Psoas muscle (tissue), 8 donors: ENCODE data around the gene SPHKAP. TPM values are rescaled to one million over a fixed set of nuclear protein-coding genes. Genes with fewer than 3 reads are reported as not detected.

Experiments
- ATAC-seq, 4 donors: fragments of 200-7000 bp; cut with Tn5 transposase; one replicate each; pipeline ENCODE4 v1.9.1; 2020; ENCODE audit warnings: moderate library complexity in 3 of 4, mild to moderate bottlenecking in 2 of 4
- DNase-seq, 2 donors: peaks; one replicate each; pipeline ENCODE4 v3.0.0-alpha.2; 2020
- H3K27ac ChIP-seq: fragments of 200-600 bp; one replicate; pipeline ENCODE4 v1.8.0; 2022
- H3K27me3 ChIP-seq, 3 donors: fragments of 200-600 bp in 1 of 3; one replicate each; pipeline versions ENCODE4 v1.6.1 to v1.8.0; 2013 to 2022; ENCODE audit warnings: low read length in 2 of 3, mild to moderate bottlenecking in 2 of 3, moderate library complexity in 1 of 3; ENCODE audit not compliant: insufficient read depth in 3 of 3
- H3K36me3 ChIP-seq, 2 donors: fragments of 200-600 bp in 1 of 2; one replicate each; pipeline versions ENCODE4 v1.6.1 to v1.8.0; 2013 to 2022; ENCODE audit warnings: low read depth in 1 of 2, mild to moderate bottlenecking in 1 of 2, moderate library complexity in 1 of 2; ENCODE audit not compliant: insufficient read depth in 1 of 2
- H3K4me1 ChIP-seq: fragments of 200-600 bp; one replicate; pipeline ENCODE4 v1.8.0; 2022
- H3K4me3 ChIP-seq: fragments of 200-600 bp; one replicate; pipeline ENCODE4 v1.8.0; 2022; ENCODE audit warnings: mild to moderate bottlenecking
- H3K9me3 ChIP-seq: fragments of 200-600 bp; one replicate; pipeline ENCODE4 v1.8.0; 2022
- CTCF ChIP-seq: fragments of 200-600 bp; IDR thresholded peaks from one replicate; pipeline ENCODE4 v1.8.0; 2022; ENCODE audit warnings: antibody characterized with exemption
- WGBS, 3 donors: extraction: QIAGEN DNeasy Blood & Tissue Kit; methylation state at CpG; one replicate each; pipeline versions ENCODE4 v1.1.6 to v1.1.7; 2013; 5-methylcytosine and 5-hydroxymethylcytosine counted together
- intact Hi-C, 2 donors: fragments of 100-400 bp; cut with DNase I; formaldehyde crosslinking; loops; one replicate each; pipeline versions ENCODE4 v1.11.0 to v1.14.2; 2022
- polyA plus RNA-seq, 3 donors: library from polyadenylated mRNA; stranded (reverse); fragments of 200-250 nt; gene quantifications; one replicate each; pipeline ENCODE4 v1.2.3, GENCODE V29; 2013
- total RNA-seq, 4 donors: library from RNA; stranded (reverse); fragmentation: NEBNext Ultra II Directional in 2 of 4; extraction: Animal tissue kit (Norgen Biotek cat#: 25700) in 2 of 4; gene quantifications; one replicate each; pipeline versions ENCODE4 v1.2.1 to v1.2.4, GENCODE V29; 2021 to 2023
- donor health status: healthy with polysubstance abuse.
- donor health status: DM: no; HTN: no; CAD: no; lungs with moderate emphysema.
- donor health status: Bipolar disorder and iron deficiency.
- donor health status: healthy.
- donor health status: DM: yes; HTN: yes; CAD: no.
- donor health status: DM: no; HTN: no; CAD: no.
- donor health status: DM: no; HTN: no; CAD: no.
- donor health status: DM: yes; HTN: yes; CAD: no.

The SPHKAP gene
- total and polyA plus RNA-seq, 7 donors = 0.07 to 0.15 TPM; not detected in 5

- TF ChIP-seq CTCF = no peak
- Histone ChIP-seq H3K4me3 (no peak overlapping the region), H3K9me3 (no peaks in the 10 kb centered on the region), H3K27ac (no peak overlapping the region), H3K27me3 (no peaks in the 10 kb centered on the region), H3K4me1 (no peaks in the 10 kb centered on the region), H3K36me3 (no peaks in the 10 kb centered on the region)
- ATAC-seq = no peak
- no peak for DNase-seq
- intact Hi-C loops = no loop called here
- WGBS, 3 donors = 50 to 83% (median 82%) methylated on average over 1 of the region's 1 CpG
Observed at GRCh38 chr2:228126401-228126800, 55.1 kb downstream of the SPHKAP start.

- DNase-seq (no peak), ATAC-seq (no peak)
- Histone ChIP-seq H3K27ac (no peak overlapping the region), H3K27me3 (no peaks in the 10 kb centered on the region), H3K9me3 (no peaks in the 10 kb centered on the region), H3K36me3 (no peaks in the 10 kb centered on the region), H3K4me1 (no peaks in the 10 kb centered on the region), H3K4me3 (no peak overlapping the region)
- no peak for TF ChIP-seq CTCF
- WGBS, 3 donors = 13 to 17% (median 16%) methylated on average over 2 of the region's 2 CpGs
- intact Hi-C loops = no loop called here
Observed at GRCh38 chr2:228118940-228119339, 62.5 kb downstream of the SPHKAP start.

- DNase-seq = no peak
- Histone ChIP-seq H3K9me3 (no peaks in the 10 kb centered on the region), H3K27me3 (no peaks in the 10 kb centered on the region), H3K36me3 (no peaks in the 10 kb centered on the region), H3K4me3 (no peak overlapping the region), H3K4me1 (no peaks in the 10 kb centered on the region), H3K27ac (no peak overlapping the region)
- ATAC-seq = no peak
- no peak for TF ChIP-seq CTCF
- intact Hi-C loops = no loop called here
- 22 to 45% (median 34%) methylated on average over 2 of the region's 2 CpGs for WGBS, 3 donors
Observed at GRCh38 chr2:228107846-228108245, 73.6 kb downstream of the SPHKAP start.

GRCh38 chr2:228105526-228106250 is 75.8 kb downstream of the SPHKAP start:
- ATAC-seq (no peak), DNase-seq (no peak)
- Histone ChIP-seq H3K9me3 (no peaks in the 10 kb centered on the region), H3K36me3 (no peaks in the 10 kb centered on the region), H3K27ac (no peak overlapping the region), H3K4me1 (no peaks in the 10 kb centered on the region), H3K27me3 (no peaks in the 10 kb centered on the region), H3K4me3 (no peak overlapping the region)
- intact Hi-C loops = no loop called here
- TF ChIP-seq CTCF = no peak
- 55 to 56% (median 55%) methylated on average over 8 of the region's 8 CpGs for WGBS, 3 donors

- Histone ChIP-seq H3K27ac (no peak overlapping the region), H3K4me1 (no peaks in the 10 kb centered on the region), H3K4me3 (no peak overlapping the region), H3K36me3 (no peaks in the 10 kb centered on the region), H3K27me3 (no peaks in the 10 kb centered on the region), H3K9me3 (peaks cover 4% of the 10 kb centered on the region)
- no peak for ATAC-seq
- no peak for TF ChIP-seq CTCF
- intact Hi-C loops = no loop called here
- DNase-seq = no peak
- WGBS, 3 donors = 91 to 94% (median 93%) methylated on average over 2 of the region's 2 CpGs
Observed at GRCh38 chr2:228104215-228104614, 77.3 kb downstream of the SPHKAP start.
